ENCODE results near the gene GPR151.
A peak's percentile ranks its signal among the peaks of the same experiment; 100 is the strongest.

Gene GPR151

DNA sequence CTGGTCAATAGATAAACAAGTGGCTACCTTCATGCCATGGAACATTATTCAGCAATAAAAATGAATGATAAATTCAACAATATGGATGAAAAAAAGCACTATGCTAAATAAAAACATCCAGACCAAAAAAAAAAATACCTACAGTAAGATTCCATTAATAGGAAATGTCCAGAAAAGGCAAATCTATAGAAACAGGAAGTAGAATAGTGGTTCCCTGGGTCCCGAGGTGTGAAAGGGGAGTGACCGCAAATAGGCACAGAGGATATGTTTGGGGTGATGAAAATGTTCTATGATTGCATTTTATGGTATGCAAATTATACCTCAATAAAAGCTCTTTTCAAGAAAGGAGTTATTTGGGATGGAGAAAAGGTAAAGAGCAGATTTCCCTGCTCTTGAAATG lies 3.6 kb upstream of the GPR151 start:
- no peak for DNase-seq

DNA sequence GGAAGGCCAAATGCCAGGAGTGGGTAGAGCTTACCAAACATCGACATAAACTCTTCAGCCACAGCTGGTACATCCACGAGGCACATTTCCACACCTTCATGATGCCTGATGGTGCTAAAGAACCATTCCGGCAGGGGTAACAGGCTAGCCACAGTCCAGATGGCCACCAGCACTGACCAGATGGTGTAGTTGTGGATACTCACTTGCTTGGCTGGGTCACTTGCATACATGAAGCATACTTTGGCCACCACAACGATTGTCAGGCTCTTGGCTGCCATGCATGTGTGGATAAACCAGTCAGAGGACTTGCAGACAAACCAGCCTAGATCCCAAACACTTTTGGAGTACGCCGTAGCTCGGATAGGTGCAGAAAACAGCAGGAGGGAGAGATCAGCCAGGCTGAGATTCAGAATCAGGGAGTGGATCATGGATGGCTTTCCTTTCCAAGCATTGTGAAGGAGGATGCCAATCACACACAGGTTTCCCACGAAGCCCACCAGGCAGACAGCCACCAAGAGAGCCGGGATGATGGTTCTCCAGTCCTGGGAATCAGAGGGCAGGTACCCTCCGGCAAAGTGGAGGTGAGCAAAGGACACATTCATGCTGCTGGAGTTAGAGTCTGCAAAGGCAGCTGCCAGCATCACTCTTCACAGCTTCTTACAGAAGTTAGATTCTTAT lies 378 bp downstream of the GPR151 start:
- DNase-seq, result no peak

DNA sequence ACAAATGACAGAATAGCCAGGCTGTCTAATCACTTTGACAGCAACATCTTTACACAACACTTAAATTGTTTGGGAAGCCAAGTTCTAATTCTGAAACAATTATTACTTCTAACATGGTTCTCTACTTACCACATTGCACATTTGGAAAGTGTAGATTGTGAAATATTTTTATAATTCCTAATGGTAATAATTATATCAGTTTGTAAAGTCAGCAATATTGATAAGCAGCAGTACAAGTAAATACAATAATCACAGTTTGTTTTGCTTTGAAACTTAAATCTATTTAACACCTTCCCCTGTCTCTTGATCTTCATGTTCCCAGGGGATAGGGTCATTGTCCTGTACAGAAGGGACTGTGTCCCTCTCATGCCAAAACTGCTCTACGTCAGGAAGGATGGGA lies 1.4 kb downstream of the GPR151 start:
- no peak for DNase-seq

DNA sequence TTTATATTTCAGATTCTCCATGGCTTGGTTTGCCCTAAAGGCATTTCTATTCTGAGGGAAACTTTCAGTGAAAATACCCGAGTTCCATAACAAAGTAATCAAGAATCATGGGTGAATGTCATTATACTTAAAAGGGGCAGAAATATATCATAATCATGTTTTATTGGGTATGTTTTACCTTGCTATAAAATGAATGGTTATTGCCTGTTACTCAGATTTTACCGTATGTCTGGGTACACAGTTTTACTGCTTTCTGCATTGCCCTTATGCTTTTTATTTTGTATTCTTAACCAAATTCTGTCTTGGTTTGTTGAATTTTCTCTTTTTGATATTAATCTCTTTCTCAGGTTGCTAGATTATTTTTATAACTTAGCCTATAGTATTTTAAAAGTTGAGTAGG lies 2.5 kb downstream of the GPR151 start:
- DNase-seq, result no peak

DNA sequence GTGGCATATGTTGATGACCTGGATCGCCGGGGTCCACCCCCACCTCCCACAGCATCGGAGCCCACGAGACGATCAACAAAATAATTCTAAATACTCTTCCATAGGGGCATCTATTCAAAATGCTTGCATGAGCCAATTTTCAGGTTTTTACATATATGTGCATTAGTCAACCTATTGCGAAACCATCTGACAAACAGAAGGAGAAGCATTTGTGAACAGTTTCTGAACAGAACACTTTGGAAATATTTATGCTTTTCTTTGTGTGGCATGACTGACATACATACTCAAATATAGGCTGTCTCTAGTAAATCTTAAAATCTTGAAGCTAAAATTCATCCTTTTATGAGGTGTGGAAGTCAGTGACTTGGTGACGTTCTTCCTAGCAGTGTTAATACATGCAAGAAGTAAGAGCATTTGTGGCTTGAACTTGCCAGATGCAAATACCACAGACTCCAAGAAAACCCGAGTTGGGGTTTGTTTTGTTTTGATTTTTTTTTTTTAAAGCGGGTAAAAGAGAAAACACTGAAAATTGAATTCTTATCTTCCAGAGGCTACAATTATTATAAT lies 5.3 kb downstream of the GPR151 start:
- no peak for DNase-seq

DNA sequence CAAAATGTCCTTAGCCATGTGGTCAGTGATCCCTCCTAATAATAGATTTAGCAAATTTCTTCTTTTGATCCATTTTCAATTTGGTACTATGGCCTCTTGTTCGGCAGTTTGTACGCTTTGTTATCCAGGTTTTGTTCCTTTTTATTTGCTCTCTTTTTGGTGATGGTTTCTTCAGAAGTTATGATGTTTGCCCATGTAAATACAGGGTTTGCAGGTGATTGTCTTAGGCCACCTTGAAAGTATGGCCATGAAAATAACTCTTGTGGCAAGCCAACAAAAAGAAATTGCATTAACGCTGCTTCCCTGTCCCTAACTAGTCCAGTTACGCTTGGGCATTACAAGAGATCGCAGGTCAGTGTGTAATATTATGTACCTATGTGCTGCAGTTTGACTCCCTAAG lies 8.6 kb downstream of the GPR151 start:
- DNase-seq, result no peak

DNA sequence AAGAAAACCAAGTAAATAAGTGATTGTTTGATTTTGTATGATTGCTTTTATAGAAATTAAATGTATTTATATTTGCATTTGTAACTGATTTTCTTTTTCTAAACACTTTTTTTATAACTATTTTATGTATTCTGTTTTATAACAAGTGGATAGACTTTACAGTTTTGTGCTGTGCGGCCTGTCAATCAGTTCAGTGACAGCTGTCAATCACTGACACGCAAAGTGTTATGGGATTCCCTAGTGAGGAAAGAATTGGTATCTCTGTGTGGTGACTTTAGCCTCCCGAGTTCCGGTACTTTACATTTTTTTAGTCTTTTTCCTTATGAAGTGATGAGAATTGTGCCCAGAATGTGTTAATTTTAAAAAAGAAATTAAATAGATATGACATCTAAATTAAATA lies 16.3 kb downstream of the GPR151 start:
- no peak for DNase-seq

DNA sequence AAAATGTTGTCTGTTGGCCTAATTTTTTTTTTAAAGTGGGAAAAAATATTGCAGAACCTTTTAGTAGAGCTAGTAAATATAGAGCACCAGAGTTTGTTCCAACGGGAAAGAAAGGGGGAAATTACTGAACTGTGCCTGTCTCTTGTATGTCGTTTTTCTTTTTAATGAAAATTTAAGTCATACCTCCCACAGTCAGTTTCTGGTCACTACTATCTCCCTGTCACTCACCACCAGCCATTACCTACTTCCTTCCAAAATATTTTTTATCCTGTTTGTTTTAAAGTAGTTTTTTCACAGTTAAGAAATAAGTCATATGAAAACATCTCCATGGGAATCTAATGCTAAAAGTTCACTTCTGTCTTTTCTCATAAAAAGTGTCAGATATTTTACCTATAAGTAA lies 21.3 kb downstream of the GPR151 start:
- DNase-seq, result no peak

DNA sequence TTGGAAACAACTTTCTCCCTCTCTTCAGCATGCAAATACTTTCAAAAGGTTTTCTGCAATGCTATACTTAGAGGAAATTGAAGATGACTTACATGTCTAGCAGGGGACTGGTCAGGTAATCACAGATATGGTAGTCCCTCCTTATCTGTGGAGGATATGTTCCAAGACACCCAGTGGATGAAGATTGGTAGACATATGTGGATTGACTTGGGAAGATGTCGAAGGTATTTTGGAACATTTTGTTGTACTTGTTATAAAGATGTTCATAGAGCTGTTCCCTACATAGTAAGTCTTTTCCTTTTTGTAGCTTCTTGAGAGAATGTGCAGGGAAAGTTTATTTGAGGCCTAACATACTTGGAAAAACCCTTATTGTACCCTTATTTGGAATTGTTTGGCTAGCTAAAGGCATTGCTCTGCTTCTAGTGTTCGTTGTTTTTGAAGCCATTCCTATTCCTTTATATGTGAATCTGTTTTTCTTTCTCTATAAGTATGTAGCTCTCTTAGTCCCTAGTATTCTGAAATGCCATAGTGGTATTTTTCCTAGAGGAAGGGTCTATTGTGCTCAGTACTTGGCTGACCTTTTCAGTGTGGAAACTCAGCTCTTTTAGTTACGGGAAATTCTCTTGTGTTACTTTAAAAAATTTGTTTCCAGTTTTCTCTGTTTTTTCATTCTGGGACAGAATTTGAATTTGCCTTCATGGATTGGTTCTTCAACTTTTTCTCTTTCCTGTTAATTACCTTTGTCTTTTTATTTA lies 25.7 kb downstream of the GPR151 start:
- no peak for DNase-seq

DNA sequence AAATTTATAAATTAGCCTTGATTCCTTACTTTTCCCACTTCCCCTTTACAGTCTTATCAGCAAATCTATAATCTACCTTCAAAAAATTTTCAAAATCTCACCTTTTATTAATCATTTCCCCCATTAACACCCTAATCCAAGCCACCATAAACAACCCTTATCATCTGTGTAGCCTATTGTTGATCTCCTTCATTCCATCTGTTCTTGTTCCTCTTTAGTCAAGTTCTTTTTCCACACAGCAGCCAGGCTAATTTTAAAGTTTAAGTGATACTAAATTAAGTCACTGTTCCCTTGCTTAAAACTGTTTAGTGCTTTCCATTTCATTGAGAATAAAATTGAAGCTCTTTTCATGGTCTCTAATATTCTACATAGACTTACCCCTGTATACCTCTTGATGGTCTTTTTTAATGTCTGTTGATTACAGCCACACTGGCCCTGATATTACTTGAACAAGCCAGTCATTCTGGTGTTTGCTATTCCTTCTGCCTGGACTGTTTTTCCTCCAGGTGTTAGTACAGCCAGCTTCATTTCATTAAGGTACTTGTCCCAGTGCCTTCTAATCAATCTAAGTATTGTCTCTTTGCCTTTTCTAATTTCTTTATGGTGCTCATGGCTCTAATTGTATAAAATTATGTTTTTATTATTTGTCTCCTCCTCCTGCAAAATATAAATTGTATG lies 31.1 kb downstream of the GPR151 start:
- DNase-seq, result no peak

DNA sequence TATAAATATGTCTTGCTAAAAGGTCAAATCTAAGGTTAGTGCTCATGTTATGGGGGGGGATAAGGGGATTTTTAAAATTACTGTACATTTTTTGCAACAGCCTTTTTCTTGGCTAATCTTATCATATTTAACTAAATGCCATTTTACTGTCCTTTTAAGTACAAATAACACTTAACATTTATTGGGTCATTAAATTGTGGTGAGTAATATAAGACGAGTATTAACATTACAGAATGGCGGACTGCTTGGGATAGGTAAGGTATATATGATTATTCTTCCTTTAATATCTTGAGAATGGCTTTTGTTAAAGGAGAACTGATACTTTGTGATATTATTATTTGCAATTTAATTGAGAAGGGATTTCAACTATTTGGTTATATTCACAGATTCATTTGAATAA lies 33.2 kb downstream of the GPR151 start:
- no peak for DNase-seq

DNA sequence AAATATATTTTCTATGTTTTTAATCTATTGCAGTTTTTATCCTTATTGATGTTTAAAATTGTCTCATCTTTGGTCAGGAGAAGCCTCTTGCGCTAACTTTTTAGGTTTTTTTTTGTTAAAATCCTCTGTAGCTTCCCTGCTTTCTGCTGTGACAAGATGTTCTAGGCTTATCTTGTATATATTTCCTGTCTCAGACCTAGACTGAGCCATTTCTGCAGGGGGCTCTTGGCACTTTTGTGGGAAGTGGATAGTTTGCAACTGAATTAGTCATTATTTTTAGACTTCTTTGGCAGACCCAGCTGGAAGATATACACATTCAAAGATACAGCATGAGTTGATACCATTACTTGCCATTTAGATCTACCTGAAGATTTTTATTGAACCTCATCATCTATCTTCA lies 40.1 kb downstream of the GPR151 start:
- DNase-seq, result no peak

DNA sequence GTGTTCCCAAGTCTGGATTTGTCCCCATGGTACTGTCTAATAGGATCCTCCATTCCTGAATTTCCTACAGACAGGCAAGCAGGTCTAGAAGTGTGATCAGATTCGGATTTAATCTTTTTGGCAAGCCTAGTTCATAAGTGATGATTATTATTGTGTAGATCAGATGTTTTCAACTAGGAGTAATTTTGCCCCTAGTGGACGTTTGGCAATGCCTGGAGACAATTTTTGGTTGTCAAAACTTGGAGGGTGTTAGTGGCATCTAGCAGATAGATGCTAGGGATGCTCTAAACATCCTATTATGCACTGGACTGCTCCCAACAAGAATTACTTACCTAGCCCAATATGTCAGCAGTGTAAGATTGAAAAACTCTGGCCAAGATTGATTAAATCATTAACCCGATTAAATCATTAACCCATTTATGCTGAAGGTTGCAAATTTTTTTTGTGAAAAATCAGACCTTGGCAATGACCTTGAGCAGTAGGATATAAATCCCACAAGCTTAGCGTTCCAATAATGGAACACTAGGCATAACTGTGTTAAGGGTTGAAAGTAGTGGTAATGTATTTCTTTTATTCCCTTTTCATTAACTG lies 40.7 kb downstream of the GPR151 start:
- DNase-seq, result no peak

DNA sequence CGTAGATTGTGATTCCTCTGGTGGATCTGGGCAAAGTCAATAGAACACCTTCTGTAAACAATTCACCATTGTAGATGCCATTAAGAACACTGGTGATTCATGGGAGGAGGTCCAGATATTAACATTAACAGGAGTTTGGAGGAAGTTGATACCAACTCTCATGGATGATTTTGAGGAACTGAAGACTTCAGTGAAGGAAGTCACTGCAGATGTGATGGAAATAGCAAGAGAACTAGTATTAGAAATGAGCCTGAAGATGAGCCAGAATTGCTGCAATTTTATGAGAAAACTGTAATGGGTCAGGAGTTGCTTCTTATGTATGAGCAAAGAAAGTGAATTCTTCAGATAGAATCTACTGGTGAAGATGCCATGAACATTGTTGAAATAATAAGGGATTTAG lies 41.9 kb downstream of the GPR151 start:
- DNase-seq, result no peak

DNA sequence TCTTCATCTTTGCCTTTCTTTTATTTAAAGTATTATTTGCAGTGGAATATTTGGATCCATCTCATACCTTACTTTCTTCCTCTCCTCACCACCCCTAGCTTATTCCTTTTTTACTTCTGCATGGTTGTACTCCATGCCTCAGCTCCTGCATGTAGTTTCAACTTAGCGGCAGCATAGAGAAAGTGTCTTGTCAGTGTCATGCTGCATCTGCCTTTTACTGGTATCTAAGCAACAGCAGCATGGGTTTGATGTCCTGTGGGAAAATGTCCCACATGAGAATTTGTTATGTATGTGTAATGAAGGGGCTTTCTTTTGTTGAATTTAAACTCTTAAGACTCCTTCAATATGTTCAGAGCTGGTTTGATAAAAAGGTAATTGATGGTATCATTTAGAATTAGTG lies 48.2 kb downstream of the GPR151 start:
- no peak for DNase-seq

DNA sequence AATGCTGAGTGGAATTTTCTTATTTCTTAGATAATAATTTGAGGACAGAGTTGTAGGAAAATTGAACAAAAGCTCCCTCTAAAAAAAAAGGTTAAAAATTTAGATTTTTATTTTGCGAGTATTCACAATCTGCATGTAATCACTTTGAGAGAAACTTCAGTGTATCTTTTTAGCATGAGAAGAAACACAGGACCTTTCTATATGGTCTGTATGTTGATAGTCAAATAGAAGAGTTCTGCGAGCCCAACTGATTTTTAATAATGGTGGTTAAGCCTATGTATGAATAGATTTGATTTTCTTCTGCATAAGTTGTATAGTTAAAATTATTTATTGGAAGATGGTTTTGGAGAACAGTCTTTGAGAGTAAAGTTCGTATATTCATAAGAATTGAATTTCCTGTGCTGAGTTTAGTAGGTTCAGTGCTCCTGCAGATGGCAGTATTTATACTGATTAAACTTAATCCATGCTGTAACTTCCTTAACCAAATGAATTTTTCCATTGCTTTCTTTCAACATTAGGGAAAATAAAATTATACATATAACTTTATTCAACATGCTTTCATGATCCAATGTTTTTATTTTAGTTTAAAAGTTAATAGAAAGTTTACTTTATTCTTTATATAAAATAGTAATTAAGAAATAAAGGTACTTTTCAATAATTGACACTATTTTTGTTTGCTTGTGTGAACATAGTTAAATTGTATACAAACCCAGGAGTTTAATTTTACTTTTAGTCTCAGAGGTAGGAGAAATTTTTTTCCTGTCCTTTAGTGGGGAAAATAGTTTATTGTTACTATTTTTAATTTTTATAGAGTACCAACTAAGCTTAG lies 49.3 kb downstream of the GPR151 start:
- DNase-seq, result peak; percentile 25

DNA sequence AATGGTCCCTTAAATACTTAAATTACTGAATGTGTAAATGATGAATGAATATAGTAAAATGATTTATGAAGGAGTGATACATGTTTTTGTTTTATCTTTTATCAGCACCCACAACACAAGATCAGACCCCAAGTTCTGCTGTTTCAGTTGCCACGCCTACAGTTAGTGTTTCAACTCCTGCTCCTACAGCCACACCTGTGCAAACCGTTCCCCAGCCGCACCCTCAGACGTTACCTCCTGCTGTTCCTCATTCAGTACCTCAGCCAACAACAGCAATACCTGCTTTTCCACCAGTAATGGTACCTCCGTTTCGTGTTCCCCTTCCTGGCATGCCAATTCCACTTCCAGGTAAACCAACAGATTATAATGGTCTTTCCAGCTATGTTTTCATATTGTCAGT lies 52.5 kb downstream of the GPR151 start:
- DNase-seq, result no peak
